HG02763 (cell line): ENCODE data around the gene RITA1.

ENCODE experiments used
- ATAC-seq: cut with Tn5 transposase; IDR thresholded peaks from one replicate; pipeline ENCODE4 v1.9.1; 2021; ENCODE audit warnings: mild to moderate bottlenecking, moderate library complexity; ENCODE audit not compliant: unreplicated experiment

RITA1 gene

DNA sequence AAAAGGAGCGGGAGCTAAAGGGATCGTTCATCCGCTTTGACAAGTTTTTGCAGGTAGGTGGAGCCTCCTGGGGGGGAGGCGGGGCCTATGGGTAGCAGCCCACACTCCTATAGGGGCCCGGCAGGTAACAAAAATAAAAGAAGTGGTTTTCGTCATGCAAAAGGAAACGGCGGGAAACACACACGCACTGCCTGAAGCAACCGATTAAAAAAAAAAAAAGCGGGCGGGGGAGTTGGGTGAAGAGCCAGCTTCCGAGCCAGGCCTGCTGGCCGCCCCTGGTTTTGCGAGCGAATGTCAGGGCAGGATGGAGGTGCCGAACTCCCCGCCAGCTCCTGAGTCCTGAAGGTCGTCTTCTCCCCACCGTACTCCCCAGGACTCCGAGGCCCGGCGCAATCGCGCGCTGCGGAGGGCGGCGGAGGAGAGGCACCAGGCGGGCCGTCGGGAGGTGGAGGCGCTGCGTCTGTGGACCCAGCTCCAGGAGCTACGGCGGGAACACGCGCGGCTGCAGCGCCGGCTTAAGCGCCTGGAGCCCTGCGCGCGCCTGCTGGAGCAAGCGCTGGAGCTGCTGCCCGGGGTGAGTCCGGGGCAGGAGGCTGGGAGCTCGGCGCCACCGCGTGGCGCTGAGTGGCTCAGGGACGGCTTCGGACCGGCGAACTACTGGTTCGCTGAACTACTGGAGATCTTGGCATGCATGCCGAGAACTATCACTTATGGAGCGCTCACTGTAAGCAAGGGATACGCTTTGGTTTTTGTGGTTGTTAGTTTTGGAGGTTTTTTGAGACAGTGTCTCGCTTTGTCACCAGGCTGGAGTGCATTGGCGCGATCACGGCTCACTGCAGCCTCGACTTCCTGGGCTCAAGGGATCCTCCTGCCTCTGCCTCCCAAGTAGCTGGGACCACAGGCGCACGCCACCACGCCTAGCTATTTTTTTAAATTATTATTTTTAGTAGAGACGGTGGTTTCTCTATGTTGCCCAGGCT, 32.4 kb upstream of the RITA1 start:
- ATAC-seq: no peak

DNA sequence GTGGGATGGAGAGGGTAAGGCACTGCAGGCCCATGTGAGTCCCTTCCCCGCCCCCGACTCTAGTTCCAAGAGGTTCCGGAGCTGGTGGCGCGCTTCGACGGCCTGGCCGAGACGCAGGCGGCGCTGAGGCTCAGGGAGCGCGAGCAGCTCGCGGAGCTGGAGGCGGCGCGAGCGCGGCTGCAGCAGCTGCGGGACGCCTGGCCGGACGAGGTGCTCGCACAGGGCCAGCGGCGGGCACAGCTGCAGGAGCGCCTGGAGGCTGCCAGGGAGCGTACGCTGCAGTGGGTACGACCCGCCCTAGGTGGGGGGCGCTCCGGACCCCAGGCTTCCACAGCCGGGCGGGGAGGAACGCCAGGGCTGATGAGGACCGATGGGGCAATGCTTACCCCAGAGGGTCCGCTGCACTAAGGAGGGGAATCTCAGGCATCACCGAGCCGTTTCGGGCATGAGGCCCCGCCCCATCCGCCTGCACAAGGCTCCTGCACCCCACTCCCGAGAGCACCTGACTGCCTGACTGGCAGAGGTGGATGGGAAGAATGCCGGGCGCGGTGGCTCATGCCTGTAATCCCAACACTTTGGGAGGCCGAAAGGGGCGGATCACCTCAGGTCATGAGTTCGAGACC, 31.1 kb upstream of the RITA1 start:
- ATAC-seq: no peak

DNA sequence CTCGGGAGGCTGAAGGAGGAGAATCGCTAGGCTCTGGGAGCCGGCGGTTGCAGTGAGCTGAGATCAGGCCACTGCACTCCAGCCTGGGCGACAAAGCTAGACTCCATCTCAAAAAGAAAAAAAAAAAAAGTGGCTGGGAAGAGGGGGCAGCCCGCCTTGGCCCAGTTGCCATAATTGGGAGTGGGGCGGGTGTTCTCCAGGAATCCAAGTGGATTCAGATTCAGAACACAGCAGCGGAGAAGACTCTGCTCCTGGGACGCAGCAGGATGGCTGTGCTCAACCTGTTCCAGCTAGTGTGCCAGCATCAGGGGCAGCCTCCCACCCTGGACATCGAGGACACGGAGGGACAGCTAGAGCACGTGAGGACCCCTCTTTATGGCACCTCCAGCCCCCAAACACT, 30.5 kb upstream of the RITA1 start:
- ATAC-seq: no peak

DNA sequence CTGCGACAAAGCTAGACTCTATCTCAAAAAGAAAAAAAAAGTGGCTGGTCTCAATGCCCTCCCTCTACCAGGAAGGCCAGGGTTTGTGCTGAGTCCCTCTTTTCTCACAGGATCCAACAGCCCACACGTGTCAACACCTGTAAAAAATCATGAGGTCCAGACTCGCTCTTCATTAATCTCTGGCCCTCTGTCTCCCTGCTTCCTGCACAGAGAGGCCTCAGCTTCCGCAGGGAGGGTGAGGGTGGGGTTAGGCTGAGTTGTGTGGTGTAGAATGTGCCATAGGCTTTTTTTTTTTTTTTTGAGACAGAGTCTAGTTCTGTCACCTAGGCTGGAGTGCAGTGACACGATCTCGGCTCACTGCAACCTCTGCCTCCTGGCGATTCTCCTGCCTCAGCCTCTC, 29.9 kb upstream of the RITA1 start:
- ATAC-seq: no peak

DNA sequence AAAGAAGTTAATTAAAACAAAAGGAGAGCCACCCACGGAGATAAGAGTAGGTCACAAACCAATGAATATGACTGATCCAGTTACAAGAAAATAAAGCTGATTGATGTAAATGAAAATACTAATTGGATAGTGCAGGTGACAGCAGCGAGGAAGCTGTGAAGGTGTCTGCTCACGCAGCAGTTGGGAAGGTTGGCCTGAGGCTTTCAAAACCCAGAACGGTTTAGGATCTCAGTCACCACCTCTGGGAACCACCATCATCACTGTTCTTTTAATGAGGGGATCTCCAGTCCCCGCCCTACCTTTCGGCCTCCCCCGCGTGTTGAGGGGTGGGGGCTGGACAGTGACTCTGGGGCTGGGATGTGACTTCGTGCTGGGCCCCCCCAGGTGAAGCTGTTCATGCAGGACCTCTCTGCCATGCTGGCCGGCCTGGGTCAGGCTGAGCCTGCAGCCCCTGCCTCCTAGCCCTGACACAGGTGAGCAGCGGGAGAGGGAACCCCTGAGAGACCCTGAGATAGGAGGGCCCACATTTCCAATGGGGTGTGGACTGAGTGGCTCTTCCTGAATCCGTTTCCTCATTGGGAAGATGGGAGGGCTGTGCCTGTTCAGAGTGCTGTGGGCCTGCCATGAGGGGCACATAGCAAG, 28.2 kb upstream of the RITA1 start:
- ATAC-seq: no peak

DNA sequence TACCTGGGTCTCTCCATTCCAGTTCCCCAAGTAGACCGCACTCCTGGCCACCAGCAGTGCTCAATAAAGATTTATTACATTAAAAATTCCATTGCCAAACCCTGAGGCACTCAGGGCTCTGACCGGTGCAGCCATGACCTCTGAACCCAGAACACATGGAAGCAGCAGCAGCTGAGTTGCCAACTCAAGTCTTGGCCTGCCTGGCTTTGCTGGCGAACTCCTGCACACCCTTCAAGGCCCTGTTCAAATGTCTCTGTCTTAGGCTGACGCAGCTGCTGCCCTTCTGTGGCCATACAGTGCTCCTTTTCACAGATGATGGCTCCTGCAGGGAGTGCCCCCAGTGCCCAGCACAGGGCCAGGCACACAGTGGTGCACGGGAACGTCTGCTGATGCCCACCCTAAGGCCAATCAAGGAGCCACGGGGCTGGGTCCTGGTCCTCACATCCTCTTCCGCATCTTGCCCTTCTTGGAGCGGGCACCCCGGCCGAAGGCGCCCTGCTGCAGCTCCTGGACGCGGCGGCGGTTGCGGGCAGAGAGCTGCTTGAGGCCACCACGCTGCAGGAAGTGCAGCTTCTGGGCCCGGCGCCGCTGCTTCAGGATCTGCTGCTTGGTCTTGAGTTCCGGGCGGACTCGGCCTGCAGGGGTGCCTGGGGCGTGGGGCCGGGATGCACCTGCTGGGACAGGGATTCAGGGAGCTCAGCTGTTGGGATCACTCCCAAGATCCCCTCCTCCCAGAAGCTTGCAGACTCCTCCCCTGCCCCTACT, 26.9 kb upstream of the RITA1 start:
- ATAC-seq: no peak

DNA sequence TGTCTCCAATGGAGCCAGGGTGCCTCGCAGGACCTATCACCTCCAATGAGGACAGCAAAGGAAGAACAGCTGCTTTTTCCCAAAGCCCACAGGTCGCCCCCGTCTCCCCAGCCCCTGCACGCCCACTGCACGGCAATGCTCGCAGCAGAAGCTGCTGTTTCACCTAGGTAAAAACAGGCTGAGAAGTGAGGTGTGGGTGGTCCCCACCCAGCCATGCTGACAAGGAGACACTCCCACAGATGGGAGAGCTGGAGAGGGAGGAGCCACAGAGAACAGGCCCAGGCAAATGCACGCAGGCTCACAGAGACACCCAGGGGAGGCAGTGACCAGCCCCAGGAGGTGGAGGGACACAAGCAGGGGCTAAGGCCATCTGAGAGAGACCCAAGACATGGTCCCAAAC, 25.6 kb upstream of the RITA1 start:
- ATAC-seq: no peak

DNA sequence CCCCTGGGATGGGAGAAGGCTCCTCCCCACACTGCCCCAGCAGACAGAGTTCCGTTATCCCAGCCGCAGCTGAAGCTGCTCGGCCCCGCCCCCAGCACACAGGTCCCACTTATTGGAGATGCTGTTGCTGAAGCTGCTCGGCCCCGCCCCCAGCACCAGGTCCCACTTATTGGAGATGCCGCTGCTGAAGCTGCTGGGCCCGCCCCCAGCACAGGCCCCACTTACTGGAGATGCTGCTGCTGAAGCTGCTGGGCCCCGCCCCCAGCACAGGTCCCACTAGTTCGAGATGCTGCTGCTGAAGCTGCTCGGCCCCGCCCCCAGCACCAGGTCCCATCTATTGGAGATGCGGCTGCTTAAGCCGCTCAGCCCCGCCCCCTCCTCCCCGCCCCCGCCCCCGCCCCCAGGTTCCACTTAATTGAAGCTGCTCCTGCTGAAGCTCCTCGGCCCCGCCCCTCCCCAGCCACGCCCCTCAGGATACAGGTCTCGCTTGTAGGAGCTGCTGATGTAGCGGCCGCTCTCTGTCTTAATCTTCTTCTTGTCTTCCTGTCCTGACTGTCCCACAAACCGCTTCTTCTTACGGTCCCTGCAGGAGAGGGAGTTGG, 24.0 kb upstream of the RITA1 start:
- ATAC-seq: no peak

DNA sequence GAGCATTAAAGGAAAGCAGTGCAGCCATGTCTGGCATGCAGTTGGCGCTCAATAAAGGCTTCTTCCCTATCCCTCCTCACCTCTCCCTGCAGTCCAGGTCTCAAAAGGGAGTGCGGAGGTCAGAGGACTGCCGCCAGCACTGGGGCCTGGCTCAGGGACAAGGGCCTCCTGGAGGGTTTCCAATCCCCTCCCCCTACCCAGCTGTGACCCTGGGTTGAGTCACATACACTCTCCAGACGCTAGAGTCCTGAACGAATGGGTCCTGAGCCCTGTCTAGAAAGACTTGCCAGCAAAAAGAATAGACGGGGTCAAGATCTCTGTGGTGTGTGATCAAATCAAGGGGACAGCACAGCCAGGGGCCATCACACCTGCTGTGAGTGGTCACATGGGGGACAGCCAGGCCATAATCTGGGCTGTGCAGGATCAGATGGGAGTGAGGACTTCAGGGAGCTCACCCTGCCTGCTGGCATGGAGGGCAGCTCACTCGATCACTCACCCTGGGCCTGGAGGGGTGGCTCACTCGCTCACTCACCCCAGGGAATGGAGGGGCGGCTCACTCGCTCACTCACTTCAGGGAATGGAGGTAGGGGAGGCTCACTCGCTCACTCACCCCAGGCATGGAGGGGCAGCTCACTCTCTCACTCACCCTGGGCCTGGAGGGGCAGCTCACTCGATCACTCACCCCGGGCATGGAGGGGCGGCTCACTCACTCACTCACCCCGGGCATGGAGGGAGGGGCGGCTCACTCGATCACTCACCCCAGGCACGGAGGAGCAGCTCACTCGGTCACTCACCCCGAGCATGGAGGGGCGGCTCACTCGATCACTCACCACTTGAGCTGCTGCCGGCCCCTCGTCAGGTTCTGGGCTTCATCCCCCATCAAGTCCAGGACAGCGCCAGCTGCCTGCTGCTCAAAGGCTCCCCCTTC, 23.2 kb upstream of the RITA1 start:
- ATAC-seq: no peak

DNA sequence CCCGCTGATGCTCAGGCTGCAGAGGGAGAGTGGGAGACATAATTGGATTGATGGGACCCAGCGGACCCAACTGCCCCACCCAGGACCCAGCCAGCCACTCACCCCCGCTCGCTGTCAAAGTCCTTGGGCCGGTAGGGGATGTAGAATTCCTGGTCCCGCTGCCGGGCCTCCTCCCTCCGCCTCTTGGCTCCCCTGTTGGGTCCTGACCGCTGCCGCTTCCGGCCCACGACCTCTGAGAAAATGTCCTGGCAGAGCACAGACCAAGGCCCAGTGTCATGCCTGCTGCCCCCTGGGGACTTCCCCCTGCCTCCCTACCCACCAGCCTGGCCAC, 22.5 kb upstream of the RITA1 start:
- ATAC-seq: no peak

DNA sequence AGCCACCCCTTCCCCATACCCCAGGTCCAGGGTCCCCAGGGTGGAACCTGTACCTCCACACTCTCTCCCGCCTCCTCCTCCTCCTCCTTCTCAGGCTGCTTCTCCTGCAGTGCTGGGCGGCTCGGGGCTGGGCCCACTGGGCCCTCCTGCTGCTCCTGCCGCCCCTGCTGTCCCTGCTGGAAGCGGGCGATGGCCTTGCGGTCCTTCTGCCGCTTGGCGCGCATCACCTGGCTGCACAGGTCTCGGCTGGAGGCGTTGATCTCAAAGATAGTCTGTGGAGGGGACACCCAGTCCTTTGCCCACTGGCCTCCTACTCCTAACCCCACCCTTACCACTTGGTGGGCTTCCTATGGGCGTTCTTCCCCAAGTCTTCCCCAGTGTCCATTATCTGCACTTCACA, 21.5 kb upstream of the RITA1 start:
- ATAC-seq: no peak

DNA sequence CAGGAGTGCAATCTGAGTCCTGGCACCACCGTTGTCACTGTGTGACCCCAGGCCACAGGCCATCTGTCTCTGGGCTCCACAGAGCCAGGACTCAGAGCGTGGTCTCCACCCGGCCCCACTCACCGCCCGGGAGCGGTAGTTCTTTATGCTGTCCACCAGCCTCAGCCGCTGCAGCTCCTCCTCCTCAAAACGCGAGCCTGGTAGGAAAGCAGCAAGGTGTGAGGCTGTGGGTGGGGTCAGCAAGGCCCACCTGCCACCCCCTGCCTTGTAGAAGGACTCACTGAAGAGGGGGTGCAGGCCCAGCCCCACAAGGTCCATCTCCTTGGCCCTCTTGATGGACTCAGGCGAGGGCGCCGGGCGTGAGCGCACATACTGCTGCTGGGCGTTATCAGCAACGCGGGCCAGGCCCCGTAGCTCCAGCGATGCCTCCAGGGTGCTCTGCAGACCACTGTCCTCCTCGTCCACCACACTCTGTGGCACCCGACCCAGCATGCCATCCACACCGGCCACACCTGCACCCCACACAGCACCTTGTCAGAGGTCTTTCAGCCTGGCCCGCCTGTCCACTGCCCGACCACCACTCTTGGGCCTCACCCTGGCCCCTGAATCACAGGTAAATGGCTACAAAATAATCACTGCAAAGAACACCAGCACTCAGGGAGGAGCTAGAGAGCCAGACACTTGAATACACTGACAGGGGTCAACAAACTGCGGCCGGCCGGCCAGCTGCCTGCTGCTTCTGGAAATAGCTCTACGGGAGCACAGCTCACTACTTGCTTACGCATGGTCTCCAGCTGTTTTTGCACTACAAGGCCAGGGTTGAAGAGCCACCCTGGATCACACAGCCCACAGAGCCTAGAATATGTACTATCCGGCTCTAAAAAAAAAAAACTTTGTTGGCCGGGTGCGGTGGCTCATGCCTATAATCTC, 19.7 kb upstream of the RITA1 start:
- ATAC-seq: no peak

DNA sequence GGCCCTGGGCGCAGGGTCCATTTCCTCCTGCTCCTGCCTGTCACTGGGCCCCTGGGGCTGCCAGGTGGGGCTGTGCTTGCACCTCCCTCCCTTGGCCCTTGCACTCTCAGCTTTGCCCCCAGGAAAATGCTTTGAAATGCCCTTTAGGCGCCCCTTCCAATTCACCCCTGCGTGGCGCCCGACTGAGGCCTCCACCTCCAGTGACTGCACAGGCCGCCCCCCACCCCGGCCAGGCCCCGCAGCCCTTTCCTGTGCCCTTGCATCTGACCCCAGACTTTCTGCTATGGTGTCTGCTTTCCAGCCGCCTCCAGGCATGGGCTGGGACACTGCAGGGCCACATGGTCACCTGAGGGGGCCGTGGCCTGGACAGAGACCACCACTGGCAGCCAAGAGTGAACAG, 17.7 kb upstream of the RITA1 start:
- no peak for ATAC-seq

DNA sequence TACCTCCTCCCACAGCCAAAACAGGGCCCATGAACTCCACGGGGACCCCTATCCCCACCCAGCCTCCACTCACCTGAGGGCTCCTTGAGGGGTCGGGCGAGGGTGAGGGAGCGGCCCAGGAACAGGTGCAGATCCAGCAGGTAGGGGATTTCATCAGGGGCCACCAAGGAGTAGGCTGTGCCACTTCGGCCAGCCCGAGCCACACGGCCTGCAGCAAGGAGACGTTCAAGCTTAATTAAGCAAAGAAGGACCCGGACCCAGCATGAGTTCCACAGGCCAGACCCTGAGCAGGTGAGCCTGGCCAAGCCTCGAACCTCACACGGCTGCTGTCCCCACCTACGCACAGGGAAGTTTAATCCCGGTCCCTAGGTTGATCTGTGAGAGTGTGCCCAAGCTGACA, 15.8 kb upstream of the RITA1 start:
- no peak for ATAC-seq

DNA sequence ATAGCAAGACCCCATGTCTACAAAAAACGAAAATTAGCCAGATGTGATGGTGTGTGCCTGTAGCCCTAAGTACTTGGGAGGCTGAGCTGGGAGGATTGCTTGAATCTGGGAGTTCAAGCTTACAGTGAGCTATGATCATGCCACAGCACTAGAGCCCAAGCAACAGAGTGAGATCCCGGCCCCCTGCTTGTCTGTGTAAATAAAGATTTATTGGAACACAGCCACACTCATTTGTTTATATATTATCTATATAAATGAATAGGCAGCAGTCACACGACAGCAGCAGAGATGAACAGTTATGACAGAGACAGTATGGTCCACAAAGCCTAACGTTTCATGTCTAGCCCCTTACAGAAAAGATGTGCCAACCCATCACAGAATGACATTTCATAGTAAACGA, 15.1 kb upstream of the RITA1 start:
- ATAC-seq: no peak

DNA sequence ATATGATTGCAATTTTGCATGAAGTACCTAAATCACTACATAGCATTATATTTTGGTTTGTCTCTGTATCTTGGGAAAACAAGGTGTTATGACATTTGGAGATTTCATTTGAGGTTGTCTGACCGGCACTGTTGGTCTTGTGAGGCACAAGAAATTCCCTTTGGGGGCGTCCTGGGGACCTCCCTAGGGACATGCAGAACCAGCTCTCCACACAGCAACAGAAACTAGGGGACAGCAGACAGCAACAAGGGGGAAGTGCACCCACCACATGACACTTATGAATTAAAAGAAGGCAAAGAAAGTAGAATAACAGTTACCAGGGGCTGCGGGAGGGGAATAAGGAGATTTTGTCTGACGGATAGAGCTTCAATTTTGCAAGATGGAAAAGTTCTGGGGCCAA, 14.6 kb upstream of the RITA1 start:
- no peak for ATAC-seq

DNA sequence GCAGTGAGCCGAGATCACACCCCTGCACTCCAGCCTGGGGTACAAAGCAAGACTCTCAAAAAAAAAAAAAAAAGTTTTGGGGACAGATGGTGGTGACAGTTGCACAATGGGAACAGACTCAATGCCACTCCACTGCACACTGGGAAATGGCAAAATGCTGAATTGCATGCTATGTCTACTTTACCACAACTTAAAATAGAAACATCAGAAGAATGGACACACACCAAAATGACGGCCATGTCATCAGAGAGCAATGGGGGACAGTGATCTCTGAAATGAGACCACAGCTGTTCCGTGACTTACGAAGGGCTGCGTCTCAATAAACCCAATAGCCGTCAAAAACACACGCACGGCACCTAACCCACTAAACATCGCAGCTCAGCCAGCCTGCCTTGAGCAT, 14.0 kb upstream of the RITA1 start:
- no peak for ATAC-seq

DNA sequence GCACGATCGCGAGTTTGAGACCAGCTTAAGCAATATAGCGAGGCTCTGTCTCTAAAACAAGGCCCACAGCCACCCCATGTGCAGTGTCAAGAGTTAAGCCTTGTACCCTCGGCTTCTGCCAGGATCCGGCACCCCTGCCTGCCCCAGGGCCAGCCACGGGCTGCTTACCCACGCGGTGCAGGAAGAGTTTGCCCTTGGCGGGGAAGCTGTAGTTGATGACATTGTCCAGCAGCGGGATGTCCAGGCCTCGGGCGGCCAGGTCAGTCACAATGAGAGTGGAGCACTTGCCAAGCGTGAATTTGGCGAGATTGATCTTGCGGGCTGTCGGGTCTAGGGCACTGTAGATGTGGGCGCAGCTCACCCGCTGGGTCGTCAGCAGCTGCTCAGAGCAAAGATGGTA, 13.3 kb upstream of the RITA1 start:
- ATAC-seq: no peak
